Prostate gland (tissue), 2 donors: ENCODE results near the gene CD276.

Experiments used
- CTCF ChIP-seq, 4 experiments: fragments of 200-600 bp in 2 of 4; fragments of 450-650 bp in 2 of 4; sonication (generic) in 2 of 4; IDR thresholded peaks; 1 replicate in 3 of 4; 2 replicates in 1 of 4; pipeline ENCODE4 v1.5.1; 2016 to 2019; ENCODE audit warnings: antibody characterized with exemption in 4 of 4, mild to moderate bottlenecking in 2 of 4, moderate library complexity in 2 of 4
- POLR2A ChIP-seq: fragments of 450-650 bp; IDR thresholded peaks from one replicate; pipeline ENCODE4 v1.6.1; 2016; ENCODE audit warnings: antibody characterized with exemption, mild to moderate bottlenecking

DNA sequence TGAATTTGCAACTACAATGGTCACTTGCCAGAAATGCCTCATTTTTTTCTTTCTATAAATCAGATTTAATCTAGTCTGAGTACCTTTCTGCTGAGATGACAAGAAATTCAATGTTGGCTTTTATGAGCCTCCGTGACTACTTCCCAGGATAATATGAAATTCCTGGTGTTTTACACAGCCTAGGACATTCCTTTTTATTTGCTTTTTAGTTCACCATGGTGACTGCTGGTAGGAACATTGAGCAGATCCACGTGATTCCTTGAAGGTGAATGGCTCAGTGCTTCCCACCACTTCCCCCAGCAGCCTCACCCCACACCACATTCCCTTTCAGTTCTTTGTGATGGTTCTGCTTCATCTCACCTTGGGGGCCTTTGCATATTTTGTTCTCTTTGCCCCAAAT lies 46.7 kb upstream of the CD276 start:
- TF ChIP-seq CTCF (IDR thresholded peaks at IDR 0.05) = no peak
- no peak for TF ChIP-seq POLR2A
